Motor neuron (in vitro differentiated cells): ENCODE measurements around the gene ADCK1. TPM values are rescaled to one million over a fixed set of nuclear protein-coding genes. Genes with fewer than 3 reads are reported as not detected.

ENCODE experiments used
- ATAC-seq, 8 experiments: fragments of 200-7000 bp; cut with Tn5 transposase; replicated peaks in 6 of 8; 2 replicates each; pipeline ENCODE4 v1.8.0; 2021; ENCODE audit warnings: mild to moderate bottlenecking in 8 of 8, moderate library complexity in 8 of 8
- H3K27ac ChIP-seq, 2 donors: fragments of 250-450 bp; sonication (Bioruptor Pico); 2 replicates each; pipeline ENCODE4 v1.9.0; 2021; ENCODE audit warnings: antibody characterized with exemption in 2 of 2, mild to moderate bottlenecking in 2 of 2, moderate library complexity in 1 of 2
- H3K4me1 ChIP-seq, 2 donors: fragments of 250-450 bp; sonication (Bioruptor Pico); replicated peaks in 1 of 2; 2 replicates each; pipeline ENCODE4 v1.6.1; 2021; ENCODE audit warnings: antibody characterized with exemption in 2 of 2, mild to moderate bottlenecking in 2 of 2, moderate library complexity in 1 of 2
- H3K4me3 ChIP-seq, 5 donors: fragments of 250-450 bp; sonication (Bioruptor Pico); 2 replicates each; pipeline ENCODE4 v1.9.0; 2021; ENCODE audit warnings: antibody characterized with exemption in 5 of 5, mild to moderate bottlenecking in 5 of 5, moderate library complexity in 4 of 5
- WGBS, 10 experiments: fragments of 450-650 bp; shearing (Covaris generic); methylation state at CpG; one replicate each; pipeline ENCODE4 v1.0.0; 2022; 5-methylcytosine and 5-hydroxymethylcytosine counted together
- in situ Hi-C, 9 experiments: fragments of 400-800 bp; cut with MboI; loops; one replicate each; pipeline ENCODE4 v1.15.0; 2021; ENCODE audit warnings: low sequenced_read_pairs in 9 of 9, low pct_unique_long_range_greater_than_20kb in 2 of 9; ENCODE audit not compliant: unreplicated experiment in 9 of 9
- total RNA-seq, 8 experiments: library from RNA; unstranded; fragments of 300-600 nt; gene quantifications; 2 replicates each; pipeline versions ENCODE4 v1.2.3 to v1.2.4, GENCODE V29; 2022

Gene ADCK1
- total RNA-seq, 8 experiments from 2014 or later = 4.1 to 13.1 (median 5.3) TPM

GRCh38 chr14:77979171-77979570 is 179.3 kb downstream of the ADCK1 start:
- H3K4me1 ChIP-seq = peaks cover 0 to 3% of the 10 kb centered on the region in 2 donors
- ATAC-seq = no peak
- H3K27ac ChIP-seq = no peak overlapping the region
- WGBS, 10 experiments = 31 to 92% (median 69%) methylated on average over 1 to 6 of the region's 6 CpGs; no CpG with 5 or more reads in 2 of the 10 experiments
- no peak overlapping the region for H3K4me3 ChIP-seq
- in situ Hi-C loops = no loop called here

- ATAC-seq = peak in 1 of 8 experiments; percentile 36
- Histone ChIP-seq H3K4me1 (peaks cover 0 to 4% of the 10 kb centered on the region in 2 donors), H3K4me3 (no peak overlapping the region), H3K27ac (no peak overlapping the region)
- in situ Hi-C loops = no loop called here
- WGBS, 10 experiments = 0 to 100% (median 69%) methylated on average over 2 to 10 of the region's 14 CpGs; no CpG with 5 or more reads in 2 of the 10 experiments
These were observed 179.9 kb downstream of the ADCK1 start for GRCh38 chr14:77979666-77980351.

- 0 to 100% (median 46%) methylated on average over 1 to 19 of the region's 45 CpGs; no CpG with 5 or more reads in 2 of the 10 experiments for WGBS, 10 experiments
- Histone ChIP-seq H3K4me1 (peaks cover 4 to 12% of the 10 kb centered on the region in 2 donors), H3K4me3 (peak overlapping the region in 3 of 5 donors; percentile 3 to 11 (median 11)), H3K27ac (no peak overlapping the region)
- in situ Hi-C loops = no loop called here
- peak; percentile 31 to 58 (median 52) for ATAC-seq
These were observed 180.8 kb downstream of the ADCK1 start for GRCh38 chr14:77980475-77981321.

Other genes with a start within 250 kb of the ADCK1 start
- gene SPTLC2, start 183.5 kb upstream of the ADCK1 start, total RNA-seq = 10 to 100 TPM; 14.5 to 46.9 (median 20.0) TPM
- gene ALKBH1, start 92.1 kb upstream of the ADCK1 start, total RNA-seq = 10 to 100 TPM in 7 of 8 experiments, 1 to 10 TPM in 1; 9.9 to 15.1 (median 11.8) TPM
- gene SLIRP, start 92.0 kb upstream of the ADCK1 start, total RNA-seq = 100 to 1,000 TPM; 236 to 815 (median 405) TPM
- 10 to 100 TPM; 56.0 to 75.6 (median 66.9) TPM for gene SNW1, start 39.0 kb upstream of the ADCK1 start, total RNA-seq